Activated CD4-positive, alpha-beta T cell treated with anti-CD3 and anti-CD28 coated beads, Interleukin-2, amount 50 U/mL, for 48 hours (primary cell): ENCODE measurements around the gene COG5.
A peak's percentile ranks its signal among the peaks of the same experiment; 100 is the strongest.

Experiments
- DNase-seq, 2 experiments: peaks; one replicate each; pipeline ENCODE4 v3.0.0-alpha.2; 2020

COG5 gene

DNA sequence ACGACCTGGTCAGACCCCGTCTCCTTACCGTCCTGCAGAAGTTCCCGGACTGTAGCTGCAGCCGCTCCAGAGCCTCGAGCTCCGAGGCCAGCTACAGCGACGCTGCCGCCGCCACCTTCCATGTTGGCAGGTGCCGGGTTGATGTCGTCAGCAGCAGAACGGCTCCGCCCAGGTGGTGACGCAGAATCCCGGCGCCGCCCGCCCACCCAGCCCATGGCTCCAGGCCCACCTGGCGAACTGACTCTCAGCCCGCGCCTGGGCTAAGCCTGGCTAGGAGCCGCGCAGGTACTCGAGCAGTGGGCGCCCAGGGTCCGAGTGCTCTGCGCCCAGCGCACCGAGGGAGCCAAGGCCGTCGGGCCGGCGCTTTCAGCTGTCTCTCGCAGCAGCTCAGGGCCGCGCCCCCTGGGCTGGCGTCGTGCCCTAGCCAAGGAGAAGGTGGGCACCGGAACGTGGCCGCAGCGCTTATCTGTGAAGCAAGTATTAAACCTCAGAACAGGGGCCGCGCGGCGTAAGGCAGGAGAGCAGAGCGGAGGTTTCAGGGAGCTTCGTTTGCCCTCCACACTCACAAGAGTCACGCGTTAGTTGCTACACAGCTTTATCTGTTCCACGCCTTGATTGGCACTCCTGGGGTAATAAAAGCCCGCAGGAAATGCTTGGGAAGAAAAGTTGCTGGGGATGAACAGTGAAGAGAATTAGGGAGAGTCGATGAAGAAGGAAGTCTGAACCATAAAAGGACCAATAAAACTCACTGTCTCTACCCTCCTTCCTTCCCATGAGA is at the start of gene COG5, which contains the start of gene DUS4L:
TSS of gene COG5 (minus strand) at position 146 of the 778 bp plus-strand sequence. CDS start at position 122, 24 bp downstream.
TSS of gene DUS4L (plus strand) at position 197 of the 778 bp plus-strand sequence. CDS start 3,100 bp downstream, outside the sequence.
- DNase-seq = peak; percentile 85 to 87

DNA sequence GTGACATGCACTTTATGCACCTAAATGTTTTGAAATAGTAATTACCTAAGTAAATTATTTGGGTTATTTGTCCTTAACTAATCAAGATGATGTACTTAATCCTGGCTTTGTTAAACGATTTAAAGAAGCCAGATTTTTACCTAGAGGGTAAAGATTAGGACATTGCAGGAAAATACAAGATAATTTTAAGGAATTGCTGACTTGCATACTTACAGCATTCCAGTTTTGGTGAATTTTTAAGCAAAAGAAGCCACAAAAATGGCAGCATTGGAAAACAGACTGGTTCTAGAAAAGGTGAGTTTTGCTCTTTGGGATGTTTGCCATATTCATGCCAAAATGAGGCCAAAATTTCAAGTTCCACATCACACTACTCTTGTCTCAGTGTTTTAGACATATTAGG is 49.7 kb upstream of the COG5 start:
- no peak for DNase-seq

DNA sequence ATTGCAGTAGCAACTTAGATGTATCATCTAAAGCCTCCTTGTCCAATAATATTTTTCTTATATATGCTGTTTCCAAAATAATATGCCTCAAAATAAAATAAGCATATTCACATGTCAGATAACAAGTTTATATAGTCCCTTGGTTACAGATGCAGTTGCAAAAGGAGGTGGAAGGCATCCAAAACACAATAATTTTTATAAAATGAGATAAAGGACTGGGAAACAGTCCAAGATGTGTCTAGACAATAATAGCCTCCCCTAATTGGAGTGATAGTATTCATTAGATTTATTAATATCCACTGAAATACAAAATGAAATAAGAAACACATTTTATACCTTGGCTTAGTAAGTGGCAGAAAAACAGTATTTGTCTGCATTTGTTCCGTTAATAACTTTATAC is 46.6 kb upstream of the COG5 start:
- DNase-seq = no peak

DNA sequence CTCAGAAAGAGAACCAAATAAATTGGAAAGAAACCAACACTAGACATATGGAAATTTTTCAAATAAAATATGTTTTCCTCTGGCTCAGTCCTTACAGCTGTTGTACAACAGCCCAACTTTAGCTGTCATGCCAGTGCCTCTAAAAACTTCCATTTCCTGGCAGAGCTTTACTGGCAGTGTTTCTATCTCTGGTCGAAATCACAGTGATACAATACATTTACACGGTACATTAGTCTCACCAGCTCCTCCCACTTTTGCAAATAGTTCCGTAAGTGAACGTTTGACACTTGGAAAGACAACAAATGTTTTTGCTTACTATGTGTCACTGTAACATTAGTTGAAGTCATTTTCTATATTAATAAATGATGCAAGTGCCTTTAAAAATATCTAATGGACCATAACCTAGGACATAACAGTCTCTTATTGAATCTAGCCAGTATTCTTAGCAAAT is 46.1 kb upstream of the COG5 start:
- no peak for DNase-seq

DNA sequence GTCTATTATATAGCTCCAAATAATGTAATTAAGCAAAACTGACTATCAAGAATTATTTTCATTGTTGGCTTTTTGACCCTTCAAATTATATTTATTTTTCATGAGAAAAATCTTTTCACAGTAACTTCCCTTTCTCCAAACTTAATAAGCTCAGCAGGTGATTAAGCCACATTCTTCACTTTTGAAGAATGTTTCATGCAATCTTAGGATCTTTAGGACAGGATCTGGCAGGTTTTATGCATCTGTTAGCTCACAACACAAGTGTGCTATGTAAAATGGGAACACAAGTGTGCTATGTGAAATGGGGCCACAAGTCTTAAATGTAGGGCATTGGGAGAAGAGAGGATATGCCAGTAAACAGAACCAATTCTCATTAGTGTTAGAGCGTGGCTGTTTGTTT is 42.6 kb upstream of the COG5 start:
- no peak for DNase-seq

DNA sequence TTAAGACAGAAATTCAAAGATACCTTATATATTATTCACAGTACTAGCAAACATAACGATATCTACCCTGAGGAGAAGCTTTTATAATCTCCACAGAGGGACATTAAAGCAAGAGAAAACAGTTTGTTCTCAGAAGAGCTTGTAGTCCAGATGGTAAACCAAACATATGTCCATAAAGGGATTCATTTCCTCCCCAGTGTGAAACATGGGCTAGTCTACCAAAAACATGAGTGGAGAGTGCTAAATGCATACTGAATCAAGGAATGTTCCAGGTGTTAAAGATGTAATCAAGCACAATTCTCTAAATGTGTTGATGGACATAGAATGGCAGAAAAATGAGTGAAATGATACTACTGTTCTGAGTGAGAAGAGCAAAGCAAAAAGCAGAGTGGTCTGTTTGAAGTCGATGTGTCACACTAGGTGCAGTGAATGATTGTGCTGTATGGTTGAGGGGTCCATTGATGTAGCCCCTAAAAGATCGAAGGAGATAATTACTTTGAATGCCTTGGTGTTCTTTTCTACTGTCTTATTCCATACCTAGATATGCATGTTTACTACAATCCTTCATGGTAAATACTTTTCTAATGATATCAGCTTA is 41.6 kb upstream of the COG5 start:
- no peak for DNase-seq

DNA sequence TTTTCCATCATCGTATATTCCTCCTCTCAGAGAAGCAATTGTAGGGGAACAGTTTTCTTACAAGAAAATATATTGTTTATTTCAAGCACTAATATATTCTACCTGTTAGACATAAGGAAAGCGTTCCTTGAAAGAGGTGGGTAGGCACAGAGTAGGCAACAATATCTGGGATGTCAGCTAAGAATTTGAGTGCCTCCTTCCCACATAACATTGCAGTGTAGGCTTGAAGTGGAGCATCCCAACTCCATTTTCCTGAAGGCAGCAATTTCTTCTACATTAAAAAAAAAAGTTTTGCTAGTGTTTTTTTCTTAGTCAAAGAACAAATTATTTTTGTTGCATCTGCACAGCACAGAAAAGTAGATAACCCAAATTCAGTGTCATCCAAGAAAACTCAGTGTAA is 37.1 kb upstream of the COG5 start:
- DNase-seq = no peak

DNA sequence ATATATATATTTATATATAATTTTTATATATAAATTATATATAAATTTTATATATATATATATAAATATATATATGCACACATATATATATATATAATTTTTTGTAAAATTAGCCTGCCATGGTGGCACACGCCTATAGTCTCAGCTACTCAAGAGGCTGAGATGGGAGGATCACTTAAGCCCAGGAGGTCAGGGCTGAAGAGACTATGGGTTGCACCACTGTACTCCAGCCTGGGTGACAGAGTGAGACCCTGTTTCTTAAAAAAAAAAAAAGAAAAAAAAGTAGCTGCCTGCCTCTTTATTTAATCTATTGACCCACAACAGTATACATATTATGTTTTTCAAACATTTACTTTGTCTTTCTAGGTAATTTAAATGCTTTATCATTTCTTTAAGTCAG is 35.5 kb upstream of the COG5 start:
- no peak for DNase-seq

DNA sequence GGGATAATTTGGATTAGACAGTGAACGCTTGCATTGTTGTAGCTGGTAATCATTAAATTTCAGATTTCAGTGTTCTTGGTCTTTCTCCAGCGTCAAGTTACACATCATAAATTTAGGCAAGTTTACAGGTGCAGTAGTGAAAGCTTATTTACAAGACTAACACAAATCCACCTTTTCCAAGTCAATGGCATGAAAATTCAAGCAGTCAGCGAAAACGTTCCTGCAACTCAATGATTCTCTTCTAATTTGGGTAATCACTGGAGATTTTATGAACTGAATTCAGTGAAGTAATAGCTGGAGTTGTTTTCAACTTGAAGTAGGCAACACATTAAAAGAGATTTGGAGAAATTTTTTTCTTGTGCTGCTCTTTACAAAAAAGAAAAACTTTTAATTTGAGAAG is 34.2 kb upstream of the COG5 start:
- DNase-seq = no peak

DNA sequence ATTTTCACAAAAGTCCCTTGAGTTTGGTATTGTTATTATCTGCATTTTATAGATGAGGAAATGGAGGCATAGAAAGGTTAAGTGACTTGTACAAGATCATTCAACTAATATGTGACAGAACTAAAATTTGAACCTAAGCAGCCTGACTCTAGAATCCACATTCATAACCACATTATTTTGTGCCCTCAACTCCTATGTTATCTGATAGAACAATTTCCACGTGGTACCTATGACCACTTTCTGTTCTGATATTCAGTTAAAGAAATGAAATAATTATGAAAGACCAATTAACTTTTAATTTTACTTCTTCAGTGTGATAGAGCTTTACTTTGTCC is 33.8 kb upstream of the COG5 start:
- no peak for DNase-seq

DNA sequence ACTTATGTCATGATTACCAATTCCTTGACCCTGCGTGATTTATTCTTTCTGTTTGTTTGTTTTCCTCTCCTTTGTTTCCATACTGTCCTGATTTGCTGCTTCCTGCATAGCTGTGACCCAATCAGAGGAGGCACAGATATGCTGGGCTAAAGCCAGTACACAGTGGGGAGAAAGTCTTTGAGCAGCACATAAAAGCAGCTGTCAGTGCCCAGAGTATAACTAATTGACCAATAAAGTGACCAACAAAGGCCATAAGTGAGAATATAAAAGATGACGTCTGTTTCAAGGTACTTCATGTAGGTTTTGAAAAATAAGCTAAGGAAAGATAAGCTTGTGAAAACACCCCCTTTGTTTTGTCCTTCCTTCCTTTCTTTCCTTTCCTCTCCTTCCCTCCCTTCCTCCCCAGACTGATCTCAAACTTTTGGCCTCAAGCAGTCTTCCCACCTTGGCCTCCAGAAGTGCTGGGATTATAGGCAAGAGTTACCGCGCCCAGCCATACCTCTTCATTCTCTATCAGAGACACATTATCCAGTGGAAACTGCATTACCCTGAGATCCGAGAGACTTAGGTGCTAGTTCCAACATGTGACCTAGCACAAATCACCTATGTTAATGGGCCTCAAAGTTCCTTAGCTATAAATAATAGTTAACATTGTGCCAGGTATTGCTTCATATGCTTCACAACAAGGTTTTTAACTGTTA is 33.3 kb upstream of the COG5 start:
- DNase-seq = no peak

DNA sequence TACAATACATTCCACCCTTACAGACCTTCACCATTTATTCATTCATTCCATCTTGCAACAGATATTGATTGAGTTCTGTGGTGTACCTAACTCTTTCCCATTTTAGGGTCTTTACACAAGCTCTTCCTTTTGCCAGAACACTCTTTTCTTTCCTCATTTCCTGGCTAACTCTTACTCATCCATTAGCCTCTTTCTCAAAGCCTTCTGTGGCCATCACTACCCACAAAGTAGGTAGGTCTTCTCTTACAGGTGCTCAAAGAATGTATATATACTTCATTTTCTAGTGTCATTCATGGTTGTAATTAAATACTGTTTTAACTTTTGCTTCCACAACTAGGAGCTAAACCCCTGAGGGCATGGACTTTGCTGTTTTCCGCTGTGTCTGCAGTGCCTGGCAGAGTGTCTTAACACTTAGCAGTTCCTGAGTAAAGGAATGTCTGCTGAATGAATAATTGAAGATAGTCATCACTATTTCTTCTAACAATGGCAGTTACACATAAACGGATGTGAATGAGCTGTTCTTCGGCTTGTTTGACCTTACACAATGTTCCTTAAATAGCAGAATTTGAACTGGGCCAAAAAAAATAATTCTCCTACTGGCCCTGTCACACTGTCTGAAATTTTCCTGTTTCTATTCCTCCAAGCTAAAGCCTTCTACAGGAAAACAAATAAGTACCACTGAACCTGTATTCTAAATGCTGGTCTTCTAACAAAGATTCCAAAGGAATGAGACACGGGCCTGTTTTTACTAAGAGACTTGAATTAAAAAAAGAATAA is 31.4 kb upstream of the COG5 start:
- no peak for DNase-seq

DNA sequence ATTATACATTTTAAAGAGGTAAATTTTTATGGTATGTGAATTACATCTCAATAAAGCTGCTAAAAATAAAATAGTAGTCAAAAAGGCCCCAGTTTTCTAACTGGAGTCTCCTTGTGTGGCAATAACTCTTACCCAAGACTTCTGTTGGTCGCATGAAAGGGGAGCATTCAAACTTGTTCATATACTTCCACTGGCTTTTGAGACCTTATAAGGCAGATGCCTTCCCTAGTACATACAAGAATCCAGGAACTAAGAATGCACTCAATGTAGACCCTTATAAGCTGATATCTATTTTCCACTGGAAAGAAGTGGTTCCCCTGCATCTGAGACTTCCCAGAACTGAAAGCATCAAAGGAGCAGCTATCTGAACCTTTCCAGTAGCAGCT is 29.3 kb upstream of the COG5 start:
- no peak for DNase-seq

DNA sequence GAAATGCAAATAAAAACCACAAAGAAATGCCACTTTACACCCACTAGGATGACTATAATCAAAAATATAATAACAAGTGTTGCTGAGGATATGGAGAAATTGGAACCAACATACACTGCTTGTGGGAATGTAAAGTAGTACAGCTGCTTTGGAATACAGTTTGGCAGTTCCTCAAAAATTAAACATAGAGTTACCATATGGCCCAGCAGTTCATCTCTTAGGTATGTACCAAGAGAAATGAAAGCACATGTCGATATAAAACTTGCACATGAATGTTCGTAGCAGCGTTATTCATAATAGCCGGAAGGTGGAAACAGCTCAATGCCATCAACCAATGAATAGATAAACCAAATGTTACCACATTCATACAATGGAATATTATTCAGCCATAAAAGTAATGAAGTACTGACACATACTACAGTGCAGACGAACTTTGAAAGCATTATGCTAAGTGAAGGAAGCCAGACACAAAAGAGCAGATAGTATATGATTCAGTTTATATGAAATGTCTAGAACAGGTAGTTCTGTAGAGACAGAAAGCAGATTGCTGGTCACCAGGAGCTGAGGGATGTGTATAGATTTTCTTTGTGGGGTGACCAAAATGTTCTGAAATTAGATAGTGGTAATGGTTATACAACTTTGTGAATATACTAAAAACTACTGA is 28.8 kb upstream of the COG5 start:
- DNase-seq = no peak

DNA sequence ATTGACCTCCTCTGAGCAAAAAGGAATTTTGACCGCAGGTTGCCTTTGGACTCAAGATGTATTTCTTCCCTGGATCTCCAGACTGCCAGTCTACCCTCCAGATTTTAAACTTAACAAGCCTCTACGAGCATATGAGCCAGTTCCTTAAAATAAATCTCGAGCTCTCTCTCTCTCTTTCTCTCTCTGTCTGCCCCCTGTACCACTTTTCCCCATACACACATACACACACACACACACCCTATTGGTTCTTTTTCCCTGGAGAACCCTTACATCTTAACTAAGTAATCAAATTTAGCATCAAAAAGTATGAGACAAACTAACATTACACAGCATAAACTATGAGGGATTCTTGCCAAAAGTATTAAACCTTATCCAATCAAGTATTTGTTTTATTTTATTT is 27.7 kb upstream of the COG5 start:
- DNase-seq = no peak

DNA sequence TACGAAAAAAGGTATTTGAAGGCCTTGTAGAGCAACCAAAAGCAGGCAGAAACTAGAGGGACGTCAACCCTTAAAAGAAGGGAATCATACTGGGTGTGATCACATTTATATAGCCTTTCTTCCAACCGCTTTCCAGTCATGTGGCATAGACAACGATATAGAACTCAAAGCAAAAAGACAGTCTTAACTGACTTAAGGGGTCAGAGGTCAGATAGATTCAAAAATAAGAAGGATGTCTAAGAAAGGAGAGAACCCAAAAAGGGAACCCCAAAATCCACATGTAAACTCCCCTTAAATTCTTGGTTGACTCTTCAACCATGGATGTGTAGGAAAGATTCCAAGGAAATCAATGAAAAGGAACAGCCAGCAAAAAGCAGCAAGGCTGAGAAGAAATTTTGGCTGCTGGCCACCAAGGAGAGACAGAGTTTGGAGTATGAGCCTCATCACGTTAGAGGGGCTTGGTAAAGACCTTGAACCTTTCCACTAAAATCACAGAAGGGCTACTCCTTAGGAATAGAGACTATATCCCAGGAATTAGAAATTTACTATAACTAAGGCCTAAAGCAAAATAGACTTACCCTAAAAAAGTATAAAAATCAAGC is 24.9 kb upstream of the COG5 start:
- no peak for DNase-seq

DNA sequence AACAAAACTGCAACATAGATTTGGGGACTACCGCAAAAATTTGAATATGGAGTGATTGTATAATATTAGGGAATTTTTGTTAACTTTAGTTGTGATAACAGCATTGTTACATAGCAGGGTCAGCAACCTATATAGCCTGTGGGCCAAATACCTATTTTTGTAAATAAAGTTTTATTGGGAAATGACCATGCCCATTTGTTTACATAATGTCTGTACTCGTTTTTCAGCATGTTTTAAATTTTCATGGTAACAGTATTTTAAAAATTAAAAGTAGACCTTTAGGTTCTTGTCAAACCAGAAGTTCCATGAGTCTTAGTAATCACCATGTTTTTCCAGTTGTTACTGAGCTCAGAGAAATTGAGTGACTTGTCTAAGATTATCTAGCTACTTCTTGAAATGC is 21.0 kb upstream of the COG5 start:
- DNase-seq = no peak

DNA sequence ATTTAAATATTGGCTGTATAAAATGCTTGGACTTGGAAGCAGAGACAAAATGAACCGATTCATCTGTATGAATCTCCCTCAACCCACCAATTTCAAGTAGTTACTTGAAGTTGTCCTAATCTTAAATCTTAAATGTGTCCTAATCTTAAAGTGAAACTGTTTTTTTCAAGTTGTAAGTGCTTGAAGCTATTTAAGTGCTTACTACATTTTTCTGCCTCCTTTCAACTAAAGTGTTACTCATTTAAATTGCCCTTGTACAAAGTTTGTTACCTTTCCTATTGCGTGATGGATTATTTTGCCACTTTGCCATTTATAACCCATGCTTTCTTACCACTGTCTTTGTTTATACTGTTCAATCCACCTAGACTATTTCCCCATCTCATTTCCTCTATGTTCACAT is 19.2 kb upstream of the COG5 start:
- no peak for DNase-seq

DNA sequence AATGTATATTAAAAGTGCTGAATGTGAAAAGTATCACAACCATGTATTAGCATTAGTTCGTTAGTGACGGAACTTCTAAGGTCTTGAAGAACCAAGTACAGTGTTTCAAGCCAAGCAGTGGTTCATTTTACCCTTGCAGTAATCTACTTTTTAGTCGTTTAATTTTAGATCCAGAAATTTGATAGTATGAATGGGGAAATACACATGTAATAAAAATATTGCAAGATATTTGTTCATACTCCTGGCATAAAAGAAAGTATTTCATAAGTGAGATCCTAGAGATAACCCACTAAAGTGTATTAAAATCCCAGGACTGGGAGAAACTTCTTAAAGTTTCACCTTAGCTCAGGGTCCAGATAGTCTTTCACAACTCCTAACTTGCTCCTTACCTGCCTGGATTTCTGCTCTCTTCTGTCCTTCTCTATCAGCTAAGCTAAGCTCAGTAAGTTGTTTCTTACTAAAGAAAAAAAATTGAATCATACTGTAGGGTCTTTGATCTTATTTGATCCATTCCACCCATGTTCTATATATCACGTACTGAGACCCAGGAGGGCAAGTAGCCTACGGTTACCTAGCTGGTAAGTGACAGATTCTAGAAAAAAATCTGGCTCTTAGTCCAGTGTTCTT is 17.8 kb upstream of the COG5 start:
- DNase-seq = no peak

DNA sequence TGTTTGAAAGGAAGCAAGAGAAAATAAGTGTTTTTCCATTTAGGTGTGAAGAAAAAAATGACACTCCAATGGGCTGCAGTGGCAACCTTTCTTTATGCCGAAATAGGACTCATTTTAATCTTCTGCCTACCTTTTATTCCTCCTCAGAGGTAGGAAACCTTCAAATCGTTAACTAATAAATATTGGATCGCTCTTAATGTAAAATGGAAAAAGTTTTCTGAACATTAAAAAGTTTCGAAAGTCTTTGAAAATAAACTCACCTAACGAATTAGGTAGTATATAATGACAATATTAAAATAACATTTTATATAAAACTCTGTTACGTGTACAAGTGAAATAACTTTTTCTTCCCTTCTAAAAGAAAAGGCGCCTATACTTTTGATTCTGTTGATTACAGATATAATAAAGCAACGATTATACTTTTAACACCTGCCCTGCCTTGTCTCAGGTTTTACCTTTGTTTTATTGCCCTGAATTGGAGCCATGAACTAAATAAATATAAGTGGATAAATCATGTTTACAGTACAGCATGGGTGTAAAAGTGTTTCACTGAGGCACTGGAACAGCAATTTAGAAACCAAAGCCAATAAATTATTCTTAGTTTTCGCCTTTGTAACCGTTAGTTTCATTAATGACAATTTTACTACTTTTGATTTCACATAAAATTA is 17.1 kb upstream of the COG5 start:
- no peak for DNase-seq
